ENCODE measurements around the gene ARHGEF17. TPM values are rescaled to one million over a fixed set of nuclear protein-coding genes. Genes with fewer than 3 reads are reported as not detected.
A peak's percentile ranks its signal among the peaks of the same experiment; 100 is the strongest.

Gene ARHGEF17
- polyA plus RNA-seq, 2 of the 4 experiments (the other 2 are of a cell fraction): 7.0 to 16.2 TPM

DNA sequence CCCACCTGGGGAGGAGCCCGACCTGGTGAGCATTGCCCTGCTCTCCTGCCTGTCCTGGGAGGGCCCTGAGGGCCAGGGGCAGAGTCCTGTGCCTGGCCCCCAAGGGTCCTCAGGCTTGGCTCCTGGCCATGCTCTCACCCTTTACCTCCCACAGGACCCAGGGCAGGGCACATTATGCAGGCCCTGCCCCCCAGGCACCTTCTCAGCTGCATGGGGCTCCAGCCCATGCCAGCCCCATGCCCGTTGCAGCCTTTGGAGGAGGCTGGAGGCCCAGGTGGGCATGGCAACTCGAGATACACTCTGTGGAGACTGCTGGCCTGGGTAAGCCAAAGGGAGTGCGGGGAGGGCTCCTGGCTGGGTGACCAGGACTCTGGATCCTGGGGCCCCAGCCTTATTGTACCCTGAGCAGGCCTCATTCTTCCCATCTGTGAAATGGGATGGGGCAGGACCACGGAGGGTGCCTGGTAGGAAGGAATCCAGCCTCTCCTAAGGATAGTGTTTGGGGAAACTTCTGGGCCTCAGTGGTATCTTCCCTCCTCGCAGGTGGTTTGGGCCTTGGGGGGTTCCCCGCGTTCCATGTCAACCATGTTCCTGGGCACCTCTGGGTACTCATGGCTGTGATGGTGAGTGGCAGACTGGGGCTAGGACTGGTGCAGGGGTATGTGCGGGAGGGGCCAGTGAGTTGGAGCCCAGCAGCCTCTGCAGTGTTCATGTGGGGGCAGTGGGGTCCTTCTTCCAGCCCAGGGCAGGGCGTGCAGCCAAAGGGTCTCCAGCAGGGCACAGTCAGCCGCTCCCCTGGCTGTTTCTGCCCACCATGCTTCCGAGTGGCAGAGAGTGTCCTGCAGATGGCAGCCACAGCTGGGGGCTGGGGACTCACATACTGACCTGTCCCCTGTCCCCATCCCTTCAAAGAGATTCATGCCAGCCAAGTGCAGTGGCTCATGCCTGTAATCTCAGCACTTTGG is 82.8 kb downstream of the ARHGEF17 start:
- Histone ChIP-seq H3K4me3 (no peak overlapping the region), H3K9me3 (no peaks in the 10 kb centered on the region), H3K4me2 (no peak overlapping the region), H3K4me1 (peaks cover 48% of the 10 kb centered on the region), H3K27ac (peak overlapping the region in 1 of 2 experiments; percentile 82; a peak in 3 of 6 replicates)
- TF ChIP-seq NR3C1 (IDR thresholded peaks at IDR 0.05) (no peak), PHF8 (IDR thresholded peaks at IDR 0.05; ENCODE audit: borderline replicate concordance, low read depth) (no peak), BHLHE40 (IDR thresholded peaks at IDR 0.05; ENCODE audit: low read depth, low read length) (no peak), ZFP36 (IDR thresholded peaks at IDR 0.05; ENCODE audit: borderline replicate concordance, partially characterized antibody) (no peak), HOXA7 (CRISPR knock-in tag; IDR thresholded peaks at IDR 0.05) (no peak), FOXS1 (CRISPR knock-in tag; IDR thresholded peaks at IDR 0.05) (no peak), JUNB (IDR thresholded peaks at IDR 0.05) (no peak), HDAC2 (IDR thresholded peaks at IDR 0.05) (no peak), CHD2 (IDR thresholded peaks at IDR 0.05; ENCODE audit: low read length, partially characterized antibody) (no peak), E2F6 (IDR thresholded peaks at IDR 0.05; ENCODE audit: borderline replicate concordance, low read depth) (no peak), ZNF302 (CRISPR knock-in tag; IDR thresholded peaks at IDR 0.05) (no peak), ZSCAN20 (CRISPR knock-in tag; IDR thresholded peaks at IDR 0.05) (no peak), REST (IDR thresholded peaks at IDR 0.05) (no peak), MAFK (IDR thresholded peaks at IDR 0.05; ENCODE audit: partially characterized antibody) (no peak)
- TF ChIP-seq, protein P1, sequence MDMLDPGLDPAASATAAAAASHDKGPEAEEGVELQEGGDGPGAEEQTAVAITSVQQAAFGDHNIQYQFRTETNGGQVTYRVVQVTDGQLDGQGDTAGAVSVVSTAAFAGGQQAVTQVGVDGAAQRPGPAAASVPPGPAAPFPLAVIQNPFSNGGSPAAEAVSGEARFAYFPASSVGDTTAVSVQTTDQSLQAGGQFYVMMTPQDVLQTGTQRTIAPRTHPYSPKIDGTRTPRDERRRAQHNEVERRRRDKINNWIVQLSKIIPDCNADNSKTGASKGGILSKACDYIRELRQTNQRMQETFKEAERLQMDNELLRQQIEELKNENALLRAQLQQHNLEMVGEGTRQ (IDR thresholded peaks at IDR 0.05): no peak
- WGBS (ENCODE audit: missing lambda C conversion rate): 97% methylated on average over 10 of the region's 12 CpGs
- DNase-seq (ENCODE audit: low read depth in 1 of 2, low spot score in 1 of 2) (no peak), ATAC-seq (no peak), FAIRE-seq (no peak)
- ChIA-PET CTCF (interaction anchor here (1.0 to 24.4 kb wide), 5 partner anchors 12 to 270 kb away, joined by 3 to 667 read pairs (median 5); partner anchors contain the start of gene RELT), POLR2A (no interaction called here)

GRCh38 chr11:73391665-73392064 is 83.6 kb downstream of the ARHGEF17 start:
- POLR2A ChIA-PET: no interaction called here
- FAIRE-seq: no peak
- CTCF ChIA-PET: interaction anchor here (0.9 to 24.4 kb wide), 5 partner anchors 11 to 269 kb away, joined by 3 to 667 read pairs (median 5); partner anchors contain the start of gene RELT

More at GRCh38 chr11:73391665-73392064, 83.6 kb downstream of the ARHGEF17 start:
- no peak overlapping the region for H3K4me3 ChIP-seq
- peaks cover 40% of the 10 kb centered on the region for H3K4me1 ChIP-seq
- H3K9me3 ChIP-seq: no peaks in the 10 kb centered on the region
- no peak for ATAC-seq
- no peak for DNase-seq (ENCODE audit: low read depth in 1 of 2, low spot score in 1 of 2)
- WGBS (ENCODE audit: missing lambda C conversion rate): 83% methylated on average over 10 of the region's 10 CpGs
- H3K4me2 ChIP-seq: no peak overlapping the region
- no peak overlapping the region for H3K27ac ChIP-seq
- no peak for TF ChIP-seq CTCF (IDR thresholded peaks at IDR 0.05)

Data from A549 (cell line).